ENCODE results near the gene CRYGN.

DNA sequence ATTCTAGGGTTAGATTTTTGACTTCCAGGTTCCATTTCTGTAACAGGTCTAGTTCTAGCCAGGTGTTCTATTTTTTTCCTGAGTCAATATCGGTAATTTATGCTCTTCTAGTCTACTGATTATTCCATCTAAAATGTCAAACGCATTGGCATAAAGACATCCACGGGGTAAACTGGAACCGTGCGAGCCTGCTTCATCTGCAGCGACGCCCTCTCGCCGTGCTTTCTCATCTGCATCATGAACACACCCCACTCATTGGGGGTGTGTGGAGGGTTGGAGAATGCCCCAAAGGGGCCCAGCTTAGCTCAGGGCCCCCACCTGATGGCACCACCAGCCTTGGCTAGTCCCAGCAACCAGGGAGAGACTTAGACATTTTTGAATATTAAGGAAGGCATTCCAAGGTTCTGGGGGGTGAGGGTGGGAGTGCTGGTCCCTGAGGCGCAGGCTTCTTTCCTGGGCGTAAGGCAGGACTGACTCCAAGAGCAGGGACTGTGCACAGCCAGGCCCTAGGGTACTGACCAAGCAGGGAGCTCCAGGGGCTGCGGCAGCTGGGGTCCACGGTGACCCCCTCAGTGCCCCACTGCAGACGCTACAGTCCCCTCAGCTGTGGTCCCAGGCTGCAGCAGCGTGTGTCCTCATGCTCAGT lies 12.9 kb upstream of the CRYGN start:
- no peak for TF ChIP-seq MAFF (IDR thresholded peaks at IDR 0.05; ENCODE audit: low read depth, low read length)
- no peak for TF ChIP-seq ZSCAN21 (CRISPR knock-in tag; IDR thresholded peaks at IDR 0.05; ENCODE audit: borderline replicate concordance)
